WTC11 (cell line): ENCODE measurements around the gene AMDHD2. TPM values are rescaled to one million over a fixed set of nuclear protein-coding genes. Genes with fewer than 3 reads are reported as not detected.

Source experiments
- ATAC-seq: fragments of 200-7000 bp; cut with Tn5 transposase; 2 replicates; pipeline ENCODE4 v1.10.0; 2021; ENCODE audit warnings: mild to moderate bottlenecking, moderate library complexity
- CTCF ChIA-PET: fragments of 300-600 bp; sonication (Branson Sonifier 250); formaldehyde crosslinking; loops from one replicate; lab custom pipeline; 2021; ENCODE audit warnings: antibody characterized with exemption; lab: Charles Lee
- POLR2A ChIA-PET: fragments of 350-600 bp; sonication (Branson Sonifier 250); formaldehyde crosslinking; loops from one replicate; lab custom pipeline; 2021; ENCODE audit warnings: antibody characterized with exemption; lab: Charles Lee
- DNase-seq: peaks from one replicate; pipeline ENCODE4 v3.0.0; 2021; ENCODE audit warnings: low spot score
- H3K27ac Mint-ChIP-seq: 2 replicates; pipeline ENCODE4 v1.8.0; 2021; ENCODE audit warnings: mixed read lengths
- H3K27me3 Mint-ChIP-seq: 2 replicates; pipeline ENCODE4 v1.8.0; 2021; ENCODE audit warnings: low read depth, mild to moderate bottlenecking, moderate library complexity, mixed read lengths
- H3K36me3 Mint-ChIP-seq: 2 replicates; pipeline ENCODE4 v1.8.0; 2021; ENCODE audit warnings: mixed read lengths
- H3K4me1 Mint-ChIP-seq: 2 replicates; pipeline ENCODE4 v1.8.0; 2022; ENCODE audit warnings: mixed read lengths
- H3K4me3 Mint-ChIP-seq: 2 replicates; pipeline ENCODE4 v1.8.0; 2021; ENCODE audit warnings: mild to moderate bottlenecking, moderate library complexity, mixed read lengths
- H3K9me3 Mint-ChIP-seq: 2 replicates; pipeline ENCODE4 v1.8.0; 2021; ENCODE audit warnings: mixed read lengths
- CREB1 ChIP-seq: sonication (generic); formaldehyde crosslinking; IDR thresholded peaks from 2 replicates; pipeline ENCODE4 v1.8.0; 2023; ENCODE audit warnings: mild to moderate bottlenecking, missing genetic modification reagents
- ESRRA ChIP-seq: sonication (generic); formaldehyde crosslinking; IDR thresholded peaks from 2 replicates; pipeline ENCODE4 v1.8.1; 2022; ENCODE audit warnings: mild to moderate bottlenecking, missing genetic modification reagents, borderline replicate concordance
- ETV6 ChIP-seq: sonication (generic); formaldehyde crosslinking; IDR thresholded peaks from 2 replicates; pipeline ENCODE4 v1.8.1; 2022; ENCODE audit warnings: mild to moderate bottlenecking, missing genetic modification reagents
- FOXP1 ChIP-seq: sonication (generic); formaldehyde crosslinking; IDR thresholded peaks from 2 replicates; pipeline ENCODE4 v1.8.0; 2022; ENCODE audit warnings: missing genetic modification reagents, mild to moderate bottlenecking, moderate library complexity, borderline replicate concordance
- IRF2 ChIP-seq: sonication (generic); formaldehyde crosslinking; IDR thresholded peaks from 2 replicates; pipeline ENCODE4 v1.8.0; 2022; ENCODE audit warnings: low read depth, missing genetic modification reagents, borderline replicate concordance
- KAT7 ChIP-seq: sonication (generic); formaldehyde crosslinking; IDR thresholded peaks from 2 replicates; pipeline ENCODE4 v1.8.1; 2023; ENCODE audit warnings: missing genetic modification reagents, mild to moderate bottlenecking, borderline replicate concordance
- NR1H2 ChIP-seq: sonication (generic); formaldehyde crosslinking; IDR thresholded peaks from 2 replicates; pipeline ENCODE4 v1.9.0; 2021; ENCODE audit warnings: mild to moderate bottlenecking, moderate library complexity, missing genetic modification reagents
- NR3C1 ChIP-seq: sonication (generic); formaldehyde crosslinking; conservative IDR thresholded peaks from 2 replicates; pipeline ENCODE4 v1.8.1; 2023; ENCODE audit warnings: low read depth, mild to moderate bottlenecking, missing genetic modification reagents
- OVOL2 ChIP-seq: fragments of 250-450 bp; sonication (Bioruptor Pico); IDR thresholded peaks from 2 replicates; pipeline ENCODE4 v1.9.0; 2021; ENCODE audit warnings: mild to moderate bottlenecking, borderline replicate concordance
- SOX15 ChIP-seq: fragments of 250-450 bp; sonication (Bioruptor Pico); IDR thresholded peaks from 2 replicates; pipeline ENCODE4 v1.9.0; 2021; ENCODE audit warnings: mild to moderate bottlenecking
- SP1 ChIP-seq: sonication (generic); formaldehyde crosslinking; conservative IDR thresholded peaks from 2 replicates; pipeline ENCODE4 v1.8.1; 2022; ENCODE audit warnings: missing genetic modification reagents
- ZNF423 ChIP-seq: fragments of 250-450 bp; sonication (Bioruptor Pico); IDR thresholded peaks from 2 replicates; pipeline ENCODE4 v2.1.2; 2022; ENCODE audit warnings: mild to moderate bottlenecking, moderate library complexity
- total RNA-seq: library from RNA; stranded (reverse); gene quantifications from 3 replicates; pipeline ENCODE4 v1.2.3, GENCODE V29; 2021
- TF ChIP-seq, protein P1 (sequence below): sonication (generic); formaldehyde crosslinking; IDR thresholded peaks from 2 replicates; pipeline ENCODE4 v1.8.0; 2023; ENCODE audit warnings: mild to moderate bottlenecking, missing genetic modification reagents
- TF ChIP-seq, protein P2 (sequence below): sonication (generic); formaldehyde crosslinking; IDR thresholded peaks from 2 replicates; pipeline ENCODE4 v1.8.1; 2022; ENCODE audit warnings: mild to moderate bottlenecking, missing genetic modification reagents, moderate library complexity, borderline replicate concordance
- TF ChIP-seq, protein P3 (sequence below): sonication (generic); formaldehyde crosslinking; IDR thresholded peaks from 2 replicates; pipeline ENCODE4 v1.8.0; 2022; ENCODE audit warnings: mild to moderate bottlenecking, missing genetic modification reagents

The AMDHD2 gene
- total RNA-seq, 1 experiment from 2014 or later = 70.9 TPM

DNA sequence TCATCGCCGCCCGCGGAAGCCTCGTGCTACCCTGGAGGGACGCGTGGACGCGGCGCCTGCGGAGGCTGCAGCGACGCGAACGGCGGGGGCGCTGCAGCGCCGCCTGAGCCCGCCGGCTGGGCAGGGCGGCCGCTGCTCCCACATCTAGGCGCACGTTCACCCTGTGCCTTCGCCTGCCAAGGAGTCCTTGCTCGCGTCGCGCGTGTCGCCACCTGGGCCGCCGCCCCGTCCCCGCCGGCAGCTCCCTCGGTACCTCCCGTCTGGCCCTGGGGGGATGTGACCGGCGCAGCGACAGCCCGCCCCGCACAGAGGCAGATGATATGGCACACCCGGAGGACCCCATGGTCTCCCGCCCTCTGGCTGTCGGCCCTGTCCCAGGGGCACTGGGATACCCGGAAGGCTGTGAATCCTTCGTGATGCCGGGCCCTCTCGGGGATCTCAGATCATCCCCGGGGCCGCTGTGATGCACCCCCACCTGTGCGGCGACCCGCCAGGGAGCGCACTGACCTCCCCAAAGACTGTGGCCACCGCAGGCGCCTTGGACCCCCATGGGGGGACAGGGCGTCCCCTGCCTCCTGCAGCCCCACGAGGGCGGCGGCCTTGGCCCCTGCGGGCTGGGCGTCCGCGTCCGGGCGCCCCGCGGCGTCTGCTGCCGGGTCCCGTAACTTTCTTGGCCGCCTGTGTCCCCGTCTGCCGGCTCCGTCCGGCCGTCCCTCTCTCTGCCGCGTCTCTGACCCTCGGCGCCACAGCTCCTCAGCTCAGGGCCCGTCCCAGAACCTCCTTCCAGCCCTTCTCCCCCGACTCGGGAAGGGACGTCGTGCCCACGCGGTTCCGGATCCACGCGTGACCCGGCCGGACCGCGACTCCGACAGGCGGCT, 45.9 kb upstream of the AMDHD2 start (continued):
- TF ChIP-seq, protein P1, sequence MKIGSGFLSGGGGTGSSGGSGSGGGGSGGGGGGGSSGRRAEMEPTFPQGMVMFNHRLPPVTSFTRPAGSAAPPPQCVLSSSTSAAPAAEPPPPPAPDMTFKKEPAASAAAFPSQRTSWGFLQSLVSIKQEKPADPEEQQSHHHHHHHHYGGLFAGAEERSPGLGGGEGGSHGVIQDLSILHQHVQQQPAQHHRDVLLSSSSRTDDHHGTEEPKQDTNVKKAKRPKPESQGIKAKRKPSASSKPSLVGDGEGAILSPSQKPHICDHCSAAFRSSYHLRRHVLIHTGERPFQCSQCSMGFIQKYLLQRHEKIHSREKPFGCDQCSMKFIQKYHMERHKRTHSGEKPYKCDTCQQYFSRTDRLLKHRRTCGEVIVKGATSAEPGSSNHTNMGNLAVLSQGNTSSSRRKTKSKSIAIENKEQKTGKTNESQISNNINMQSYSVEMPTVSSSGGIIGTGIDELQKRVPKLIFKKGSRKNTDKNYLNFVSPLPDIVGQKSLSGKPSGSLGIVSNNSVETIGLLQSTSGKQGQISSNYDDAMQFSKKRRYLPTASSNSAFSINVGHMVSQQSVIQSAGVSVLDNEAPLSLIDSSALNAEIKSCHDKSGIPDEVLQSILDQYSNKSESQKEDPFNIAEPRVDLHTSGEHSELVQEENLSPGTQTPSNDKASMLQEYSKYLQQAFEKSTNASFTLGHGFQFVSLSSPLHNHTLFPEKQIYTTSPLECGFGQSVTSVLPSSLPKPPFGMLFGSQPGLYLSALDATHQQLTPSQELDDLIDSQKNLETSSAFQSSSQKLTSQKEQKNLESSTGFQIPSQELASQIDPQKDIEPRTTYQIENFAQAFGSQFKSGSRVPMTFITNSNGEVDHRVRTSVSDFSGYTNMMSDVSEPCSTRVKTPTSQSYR (CRISPR knock-in tag) = no peak
- TF ChIP-seq SOX15 (no peak), KAT7 (0 out of 2 replicates have a peak, but pooled peaks have one; percentile 84), ZNF423 (peak; percentile 57; the same call in 1 of the 2 replicates), SP1 (CRISPR knock-in tag) (no peak; the same call in 1 of the 2 replicates), NR3C1 (CRISPR knock-in tag) (no peak), ETV6 (CRISPR knock-in tag) (peak; percentile 55; the same call in 1 of the 2 replicates)

GRCh38 chr16:2474877-2475412, 45.2 kb upstream of the AMDHD2 start, which contains the start of gene TBC1D24:
Gene TBC1D24, plus strand, starts transcription at chr16:2475127. Its CDS starts 21,022 bp downstream, at chr16:2496149.
- TF ChIP-seq, protein P2, sequence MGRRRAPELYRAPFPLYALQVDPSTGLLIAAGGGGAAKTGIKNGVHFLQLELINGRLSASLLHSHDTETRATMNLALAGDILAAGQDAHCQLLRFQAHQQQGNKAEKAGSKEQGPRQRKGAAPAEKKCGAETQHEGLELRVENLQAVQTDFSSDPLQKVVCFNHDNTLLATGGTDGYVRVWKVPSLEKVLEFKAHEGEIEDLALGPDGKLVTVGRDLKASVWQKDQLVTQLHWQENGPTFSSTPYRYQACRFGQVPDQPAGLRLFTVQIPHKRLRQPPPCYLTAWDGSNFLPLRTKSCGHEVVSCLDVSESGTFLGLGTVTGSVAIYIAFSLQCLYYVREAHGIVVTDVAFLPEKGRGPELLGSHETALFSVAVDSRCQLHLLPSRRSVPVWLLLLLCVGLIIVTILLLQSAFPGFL (CRISPR knock-in tag) = no peak
- TF ChIP-seq CREB1 (CRISPR knock-in tag) (0 out of 2 replicates have a peak, but pooled peaks have one; percentile 14), ESRRA (CRISPR knock-in tag) (0 out of 2 replicates have a peak, but pooled peaks have one; percentile 29), NR1H2 (no peak), FOXP1 (CRISPR knock-in tag) (peak; percentile 35; the same call in 1 of the 2 replicates), KAT7 (peak; percentile 55; the same call in 1 of the 2 replicates)
- no peaks in the 10 kb centered on the region for H3K9me3 Mint-ChIP-seq
- peak within 1 kb of the TSS; percentile 67 for H3K4me3 Mint-ChIP-seq
- CTCF ChIA-PET = interaction anchor here (0.5 to 4.0 kb wide), 7 partner anchors 11 to 253 kb away, joined by 3 to 57 read pairs (median 3); partner anchors contain the start of gene TEDC2
- POLR2A ChIA-PET = interaction anchor here (0.6 to 1.1 kb wide), 5 partner anchors 15 to 56 kb away, joined by 3 to 5 read pairs (median 3); partner anchors contain the start of genes AMDHD2, CEMP1 and TEDC2
- no peak within 1 kb of the TSS for H3K27ac Mint-ChIP-seq
- DNase-seq (peak; percentile 85), ATAC-seq (peak; percentile 60)
- peaks cover 13% of the 10 kb centered on the region for H3K4me1 Mint-ChIP-seq
- no peaks in the 10 kb centered on the region for H3K36me3 Mint-ChIP-seq
- peaks cover 34% of the 10 kb centered on the region for H3K27me3 Mint-ChIP-seq

- POLR2A ChIA-PET = interaction anchor here (0.6 to 1.1 kb wide), 4 partner anchors 38 to 55 kb away, joined by 3 read pairs; partner anchors contain the start of genes AMDHD2 and CEMP1
- TF ChIP-seq OVOL2 (CRISPR knock-in tag) (no peak), ZNF423 (peak; percentile 54; the same call in 1 of the 2 replicates), IRF2 (no peak)
- TF ChIP-seq, protein P3, sequence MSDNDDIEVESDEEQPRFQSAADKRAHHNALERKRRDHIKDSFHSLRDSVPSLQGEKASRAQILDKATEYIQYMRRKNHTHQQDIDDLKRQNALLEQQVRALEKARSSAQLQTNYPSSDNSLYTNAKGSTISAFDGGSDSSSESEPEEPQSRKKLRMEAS = peak; percentile 27; the same call in 1 of the 2 replicates
- CTCF ChIA-PET = interaction anchor here (0.6 to 4.0 kb wide), 6 partner anchors 10 to 252 kb away, joined by 3 to 57 read pairs (median 4); partner anchors contain the start of gene TEDC2
- peak overlapping the region; percentile 66 for H3K4me3 Mint-ChIP-seq
- peaks cover 8% of the 10 kb centered on the region for H3K4me1 Mint-ChIP-seq
- ATAC-seq (peak; percentile 27), DNase-seq (peak; percentile 45)
- H3K9me3 Mint-ChIP-seq = no peaks in the 10 kb centered on the region
- no peaks in the 10 kb centered on the region for H3K36me3 Mint-ChIP-seq
- H3K27me3 Mint-ChIP-seq = peaks cover 26% of the 10 kb centered on the region
- H3K27ac Mint-ChIP-seq = no peak overlapping the region
Measured at GRCh38 chr16:2475413-2476344, 44.5 kb upstream of the AMDHD2 start.
